ENCODE results near the gene SUSD5. TPM values are rescaled to one million over a fixed set of nuclear protein-coding genes. Genes with fewer than 3 reads are reported as not detected.

Gene SUSD5
- total RNA-seq = 22.7 and 25.5 TPM in 2 replicates
- long read RNA-seq, full-length matches to known transcripts = 36 of 57 reads
- long read RNA-seq, partial matches to known transcripts = 0 of 57 reads
- long read RNA-seq, other reads (novel, unspliced or antisense) = 21 of 57 reads

DNA sequence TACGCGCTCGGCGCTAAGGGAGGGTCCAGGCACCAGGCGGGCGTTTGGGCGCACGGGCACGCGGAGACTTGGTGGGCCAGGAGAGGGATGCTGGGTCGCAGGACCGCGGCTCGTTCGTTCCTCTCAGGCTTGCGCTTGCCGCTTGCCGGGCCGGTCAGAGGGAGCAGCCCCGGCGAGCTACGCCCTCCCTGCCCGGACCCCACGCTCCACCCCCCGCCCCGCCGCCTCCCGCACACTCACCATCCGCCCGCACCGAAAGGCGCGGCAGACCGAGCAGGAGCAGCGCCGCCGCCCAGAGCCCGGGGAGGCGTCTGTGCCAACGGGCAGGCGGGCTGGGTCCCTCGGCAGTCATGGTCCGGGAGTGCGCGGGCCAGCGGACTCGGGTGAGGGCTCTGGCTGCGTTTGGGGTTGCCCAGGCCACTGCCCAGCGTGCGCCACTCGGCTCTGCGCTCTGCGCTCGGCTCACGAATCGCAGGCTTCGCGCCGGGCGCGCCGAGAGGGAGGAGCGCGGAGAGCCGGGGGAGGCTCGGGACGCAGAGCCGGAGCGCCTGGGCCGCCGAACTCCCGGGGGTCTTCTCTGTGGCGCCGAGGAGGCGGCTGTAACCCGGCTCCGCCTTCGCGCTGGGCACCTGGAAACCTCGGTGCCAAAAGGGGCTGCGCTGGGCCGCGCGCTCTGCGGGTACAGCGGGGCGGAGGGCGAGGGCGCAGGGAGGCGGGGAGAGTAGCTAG lies at the start of gene SUSD5:
TSS of gene SUSD5 (minus strand) at position 365 of the 729 bp plus-strand sequence. CDS start at position 352, 13 bp downstream.
- no peaks in the 10 kb centered on the region for H3K9me3 Mint-ChIP-seq (ENCODE audit: unreplicated experiment)
- peak within 1 kb of the TSS; percentile 80 for H3K27ac Mint-ChIP-seq (ENCODE audit: unreplicated experiment)
- TF ChIP-seq, protein P1, sequence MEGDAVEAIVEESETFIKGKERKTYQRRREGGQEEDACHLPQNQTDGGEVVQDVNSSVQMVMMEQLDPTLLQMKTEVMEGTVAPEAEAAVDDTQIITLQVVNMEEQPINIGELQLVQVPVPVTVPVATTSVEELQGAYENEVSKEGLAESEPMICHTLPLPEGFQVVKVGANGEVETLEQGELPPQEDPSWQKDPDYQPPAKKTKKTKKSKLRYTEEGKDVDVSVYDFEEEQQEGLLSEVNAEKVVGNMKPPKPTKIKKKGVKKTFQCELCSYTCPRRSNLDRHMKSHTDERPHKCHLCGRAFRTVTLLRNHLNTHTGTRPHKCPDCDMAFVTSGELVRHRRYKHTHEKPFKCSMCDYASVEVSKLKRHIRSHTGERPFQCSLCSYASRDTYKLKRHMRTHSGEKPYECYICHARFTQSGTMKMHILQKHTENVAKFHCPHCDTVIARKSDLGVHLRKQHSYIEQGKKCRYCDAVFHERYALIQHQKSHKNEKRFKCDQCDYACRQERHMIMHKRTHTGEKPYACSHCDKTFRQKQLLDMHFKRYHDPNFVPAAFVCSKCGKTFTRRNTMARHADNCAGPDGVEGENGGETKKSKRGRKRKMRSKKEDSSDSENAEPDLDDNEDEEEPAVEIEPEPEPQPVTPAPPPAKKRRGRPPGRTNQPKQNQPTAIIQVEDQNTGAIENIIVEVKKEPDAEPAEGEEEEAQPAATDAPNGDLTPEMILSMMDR (IDR thresholded peaks at IDR 0.05) = no peak
- peaks cover 7% of the 10 kb centered on the region for H3K36me3 Mint-ChIP-seq (ENCODE audit: unreplicated experiment)
- H3K4me1 Mint-ChIP-seq (ENCODE audit: unreplicated experiment) = peaks cover 25% of the 10 kb centered on the region
- DNase-seq (ENCODE audit: extremely low spot score, unreplicated experiment) = peak; percentile 85
- H3K4me3 Mint-ChIP-seq (ENCODE audit: unreplicated experiment) = peak within 1 kb of the TSS; percentile 81
- H3K27me3 Mint-ChIP-seq (ENCODE audit: unreplicated experiment) = no peaks in the 10 kb centered on the region

DNA sequence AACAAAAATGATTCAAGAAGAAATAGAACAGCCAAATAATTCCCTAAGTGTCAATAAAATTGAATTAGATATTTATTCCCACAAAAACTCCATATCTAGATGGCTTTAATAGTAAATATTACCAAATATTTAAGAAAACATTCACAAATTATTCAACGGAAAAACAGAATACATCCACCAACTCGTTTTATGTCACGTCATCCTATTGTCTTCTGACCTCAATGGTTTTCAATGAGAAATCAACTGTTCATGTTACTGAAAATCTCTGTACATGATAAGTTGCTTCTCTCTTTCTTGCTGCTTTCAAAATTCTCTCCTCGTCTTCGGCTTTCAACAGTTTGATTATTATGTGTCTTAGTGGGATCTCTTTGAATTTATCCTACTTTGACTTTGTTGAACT lies 41.5 kb upstream of the SUSD5 start:
- no peak for DNase-seq (ENCODE audit: extremely low spot score, unreplicated experiment)
- Mint-ChIP-seq H3K9me3 (ENCODE audit: unreplicated experiment) (peaks cover 18% of the 10 kb centered on the region), H3K36me3 (ENCODE audit: unreplicated experiment) (no peaks in the 10 kb centered on the region), H3K4me3 (ENCODE audit: unreplicated experiment) (no peak overlapping the region), H3K27ac (ENCODE audit: unreplicated experiment) (no peak overlapping the region), H3K4me1 (ENCODE audit: unreplicated experiment) (no peaks in the 10 kb centered on the region), H3K27me3 (ENCODE audit: unreplicated experiment) (peaks cover 7% of the 10 kb centered on the region)
- TF ChIP-seq, protein P1 (IDR thresholded peaks at IDR 0.05) = no peak

DNA sequence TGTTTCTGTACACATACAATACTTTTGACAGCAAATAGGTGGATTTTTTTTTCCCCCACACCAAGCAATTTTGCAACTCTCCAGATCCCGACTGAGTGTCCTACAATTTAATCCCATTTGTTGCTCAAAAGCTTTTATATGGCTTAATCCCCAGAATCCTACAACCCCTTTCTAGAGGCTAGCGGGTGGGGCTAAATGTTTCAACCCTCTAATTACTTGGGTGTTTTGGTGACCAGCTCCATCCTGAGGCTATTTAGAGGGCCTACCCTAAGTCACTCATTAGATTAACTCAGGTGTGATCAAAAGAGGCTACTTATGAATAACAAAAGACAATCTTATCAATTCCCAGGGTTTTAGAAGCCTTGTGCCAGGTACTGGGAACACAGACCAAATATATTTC lies 37.6 kb upstream of the SUSD5 start:
- TF ChIP-seq, protein P1 (IDR thresholded peaks at IDR 0.05) = no peak
- H3K27ac Mint-ChIP-seq (ENCODE audit: unreplicated experiment) = no peak overlapping the region
- no peak overlapping the region for H3K4me3 Mint-ChIP-seq (ENCODE audit: unreplicated experiment)
- no peak for DNase-seq (ENCODE audit: extremely low spot score, unreplicated experiment)
- no peaks in the 10 kb centered on the region for H3K36me3 Mint-ChIP-seq (ENCODE audit: unreplicated experiment)
- H3K9me3 Mint-ChIP-seq (ENCODE audit: unreplicated experiment) = peaks cover 3% of the 10 kb centered on the region
- peaks cover 3% of the 10 kb centered on the region for H3K27me3 Mint-ChIP-seq (ENCODE audit: unreplicated experiment)
- H3K4me1 Mint-ChIP-seq (ENCODE audit: unreplicated experiment) = no peaks in the 10 kb centered on the region

DNA sequence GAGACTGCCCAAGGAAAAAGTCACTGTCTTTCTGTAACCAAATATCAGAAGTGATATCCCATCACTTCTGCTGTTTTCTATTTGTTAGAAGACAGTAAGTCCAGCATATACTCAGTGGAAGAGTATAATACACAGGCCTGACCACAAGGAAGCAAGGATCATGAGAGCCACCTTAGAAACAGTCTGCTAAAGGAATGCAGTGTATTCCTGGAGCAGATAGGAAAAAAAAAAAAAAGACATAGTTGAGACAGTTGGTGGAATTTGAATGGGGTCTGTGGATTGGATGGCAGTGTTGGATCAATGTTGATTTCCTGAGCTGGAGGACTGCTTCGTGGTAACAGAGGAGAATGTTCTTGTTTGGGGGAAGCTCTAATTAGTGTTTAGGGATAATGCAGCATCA lies 32.1 kb upstream of the SUSD5 start:
- H3K36me3 Mint-ChIP-seq (ENCODE audit: unreplicated experiment) = no peaks in the 10 kb centered on the region
- DNase-seq (ENCODE audit: extremely low spot score, unreplicated experiment) = no peak
- H3K4me1 Mint-ChIP-seq (ENCODE audit: unreplicated experiment) = peaks cover 8% of the 10 kb centered on the region
- TF ChIP-seq, protein P1 (IDR thresholded peaks at IDR 0.05) = no peak
- H3K27ac Mint-ChIP-seq (ENCODE audit: unreplicated experiment) = no peak overlapping the region
- H3K9me3 Mint-ChIP-seq (ENCODE audit: unreplicated experiment) = no peaks in the 10 kb centered on the region
- no peaks in the 10 kb centered on the region for H3K27me3 Mint-ChIP-seq (ENCODE audit: unreplicated experiment)
- no peak overlapping the region for H3K4me3 Mint-ChIP-seq (ENCODE audit: unreplicated experiment)

DNA sequence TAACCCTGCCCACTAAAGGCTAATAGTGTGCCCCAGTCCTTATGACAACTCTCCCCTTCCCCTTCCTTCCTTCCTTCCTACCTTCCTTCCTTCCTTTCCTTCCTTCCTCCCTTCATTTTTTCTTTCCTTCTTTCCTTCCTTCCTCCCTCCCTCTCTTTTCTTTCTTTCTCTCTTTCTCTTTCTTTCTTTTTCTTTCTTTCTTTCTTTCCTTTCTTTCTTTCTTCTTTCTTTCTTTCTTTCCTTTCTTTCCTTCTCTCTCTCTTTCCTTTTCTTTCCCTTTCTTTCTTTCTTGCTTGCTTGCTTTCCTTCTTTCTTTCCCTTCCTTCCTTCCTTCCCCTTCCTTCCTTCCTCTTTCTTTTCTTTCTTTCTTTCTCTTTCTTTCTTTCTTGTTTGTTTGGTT lies 28.2 kb upstream of the SUSD5 start:
- no peak overlapping the region for H3K4me3 Mint-ChIP-seq (ENCODE audit: unreplicated experiment)
- no peak overlapping the region for H3K27ac Mint-ChIP-seq (ENCODE audit: unreplicated experiment)
- H3K9me3 Mint-ChIP-seq (ENCODE audit: unreplicated experiment) = peaks cover 9% of the 10 kb centered on the region
- H3K4me1 Mint-ChIP-seq (ENCODE audit: unreplicated experiment) = peaks cover 8% of the 10 kb centered on the region
- peaks cover 10% of the 10 kb centered on the region for H3K27me3 Mint-ChIP-seq (ENCODE audit: unreplicated experiment)
- H3K36me3 Mint-ChIP-seq (ENCODE audit: unreplicated experiment) = no peaks in the 10 kb centered on the region
- TF ChIP-seq, protein P1 (IDR thresholded peaks at IDR 0.05) = no peak
- DNase-seq (ENCODE audit: extremely low spot score, unreplicated experiment) = no peak
